ENCODE results near the gene SSBP3.

DNA sequence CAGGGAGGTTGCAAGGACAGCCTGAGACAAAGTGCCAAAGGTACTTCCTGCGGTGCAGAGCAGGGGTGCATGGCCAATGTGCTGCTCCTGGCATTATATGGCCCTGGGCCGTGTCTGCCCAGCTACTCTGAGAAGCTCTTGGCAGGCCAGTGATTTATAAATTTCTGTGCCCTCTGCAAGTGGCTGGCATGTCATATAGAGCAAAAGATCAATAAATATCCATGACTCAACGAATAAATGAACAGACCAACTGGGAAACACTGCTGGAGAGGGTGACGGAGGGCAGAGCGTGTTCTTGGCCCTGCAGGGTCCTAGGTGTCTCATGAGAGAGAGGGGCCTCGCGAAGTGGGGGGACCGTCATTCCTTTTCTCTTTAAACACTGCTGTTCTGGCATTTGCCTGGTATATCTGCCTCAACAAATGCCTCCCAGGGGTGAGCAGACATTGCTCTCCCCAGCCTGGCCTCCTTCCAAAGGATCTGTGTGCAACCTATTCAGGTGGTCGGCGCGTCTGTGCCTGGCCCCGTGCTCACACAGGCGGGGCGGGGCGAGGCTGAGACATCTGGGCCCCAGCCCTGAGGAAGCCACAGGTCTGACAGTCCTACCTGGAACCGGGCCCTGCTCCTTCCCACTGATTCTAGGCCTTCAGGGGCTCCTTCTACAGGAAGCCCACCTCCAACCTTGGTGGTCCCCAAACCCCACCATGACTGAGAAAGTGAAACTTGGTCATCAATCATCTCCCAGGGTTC is 123.9 kb downstream of the SSBP3 start:
- TF ChIP-seq POLR2A (IDR thresholded peaks at IDR 0.05) (no peak), EP300 (IDR thresholded peaks at IDR 0.05) (no peak)
